Amygdala (tissue), 56 donors: ENCODE data around the gene NOD2.

Source experiments
- DNase-seq, 56 donors: peaks; one replicate each; lab custom pipeline; 2025; lab: John Stamatoyannopoulos, UW

The NOD2 gene

GRCh38 chr16:50692999-50693781, at the start of gene NOD2:
NOD2 (plus strand) TSS chr16:50693606; CDS start chr16:50699496, 5,890 bp downstream.
- no peak for DNase-seq

GRCh38 chr16:50644245-50644644, 49.2 kb upstream of the NOD2 start:
- no peak for DNase-seq

- peak in 28 of 56 donors; percentile 1 to 59 (median 17) for DNase-seq
These were observed 48.7 kb upstream of the NOD2 start for GRCh38 chr16:50644729-50645128.

- DNase-seq: no peak
These were observed 47.7 kb upstream of the NOD2 start for GRCh38 chr16:50645563-50646220.

GRCh38 chr16:50646345-50646744, 47.1 kb upstream of the NOD2 start:
- no peak for DNase-seq

- DNase-seq: no peak
These were observed 41.5 kb upstream of the NOD2 start for GRCh38 chr16:50651835-50652438.

- DNase-seq: no peak
These were observed 40.5 kb upstream of the NOD2 start for GRCh38 chr16:50652836-50653425.

- no peak for DNase-seq
These were observed 39.5 kb upstream of the NOD2 start for GRCh38 chr16:50653633-50654519.

- DNase-seq: no peak
These were observed 37.8 kb upstream of the NOD2 start for GRCh38 chr16:50655558-50656055.

GRCh38 chr16:50657241-50657640, 36.2 kb upstream of the NOD2 start:
- DNase-seq: no peak

GRCh38 chr16:50659806-50660205, 33.6 kb upstream of the NOD2 start:
- DNase-seq: no peak

GRCh38 chr16:50662306-50662940, 31.0 kb upstream of the NOD2 start:
- peak in 1 of 56 donors; percentile 11 for DNase-seq

- DNase-seq: peak in 1 of 56 donors; percentile 48
These were observed 29.1 kb upstream of the NOD2 start for GRCh38 chr16:50664270-50664669.

GRCh38 chr16:50665128-50665878, 28.1 kb upstream of the NOD2 start:
- peak in 46 of 56 donors; percentile 16 to 86 (median 48) for DNase-seq

- DNase-seq: no peak
These were observed 26.5 kb upstream of the NOD2 start for GRCh38 chr16:50666658-50667496.

- DNase-seq: no peak
These were observed 25.7 kb upstream of the NOD2 start for GRCh38 chr16:50667497-50668367.
